Measurements from ENCODE around the gene SEC16A.

The SEC16A gene

DNA sequence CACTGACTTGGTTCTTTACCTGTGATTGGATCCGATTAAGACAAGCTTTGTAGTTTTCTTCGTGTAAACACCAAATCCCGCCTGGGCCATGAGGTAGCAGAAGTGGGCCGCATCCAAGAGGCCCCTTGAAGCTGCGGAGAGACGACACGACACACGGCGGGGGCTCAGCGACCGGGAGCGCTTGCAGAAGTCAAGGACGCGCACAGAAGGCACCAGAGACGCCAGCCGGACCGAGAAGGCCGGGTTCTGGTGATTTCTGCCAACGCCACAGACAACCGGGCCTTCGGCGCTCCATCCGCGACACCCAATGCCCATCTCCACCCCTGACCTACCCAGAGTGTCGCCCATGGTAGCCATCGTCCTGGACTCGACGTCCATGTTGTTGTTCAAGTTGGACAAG, 23.4 kb downstream of the SEC16A start:
- no peak for FAIRE-seq

DNA sequence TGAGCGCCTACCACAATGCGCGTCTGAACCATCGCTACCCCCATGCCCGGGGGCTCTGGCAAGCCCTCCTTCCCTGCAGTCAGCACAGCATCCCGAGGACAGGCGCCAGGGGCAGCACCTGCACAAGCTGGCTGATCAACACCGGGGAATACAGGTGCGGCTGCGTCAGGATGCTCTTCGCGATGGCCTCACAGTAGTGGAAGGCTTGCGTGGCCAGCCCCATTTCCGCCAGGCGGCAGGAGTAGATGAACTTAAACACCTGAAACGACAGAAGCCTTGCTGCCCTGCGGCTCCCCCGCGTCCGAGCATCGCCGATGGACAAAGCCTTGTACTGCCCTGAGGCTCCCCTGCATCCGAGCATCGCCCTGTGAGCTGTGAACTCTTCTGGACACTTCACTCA, 25.5 kb downstream of the SEC16A start:
- FAIRE-seq: no peak

DNA sequence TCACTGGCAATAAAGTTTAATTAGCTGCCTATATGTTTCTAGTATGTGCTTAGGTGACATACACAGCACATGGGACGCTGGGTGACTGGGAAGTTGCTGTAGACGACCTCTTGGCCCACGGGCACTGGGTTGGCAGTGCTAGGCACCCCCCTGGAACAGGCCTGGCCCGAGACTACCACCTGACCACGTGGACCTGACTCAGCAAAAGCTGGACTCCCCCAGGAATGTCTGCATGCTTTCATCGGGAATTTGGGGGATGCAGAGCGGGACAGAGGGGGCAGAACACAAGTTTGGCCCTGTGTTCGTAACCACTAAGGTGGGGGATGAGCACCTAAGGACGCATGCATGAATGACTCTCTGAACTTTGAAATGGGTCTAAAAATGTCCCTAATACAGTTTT, 26.6 kb downstream of the SEC16A start:
- no peak for FAIRE-seq

DNA sequence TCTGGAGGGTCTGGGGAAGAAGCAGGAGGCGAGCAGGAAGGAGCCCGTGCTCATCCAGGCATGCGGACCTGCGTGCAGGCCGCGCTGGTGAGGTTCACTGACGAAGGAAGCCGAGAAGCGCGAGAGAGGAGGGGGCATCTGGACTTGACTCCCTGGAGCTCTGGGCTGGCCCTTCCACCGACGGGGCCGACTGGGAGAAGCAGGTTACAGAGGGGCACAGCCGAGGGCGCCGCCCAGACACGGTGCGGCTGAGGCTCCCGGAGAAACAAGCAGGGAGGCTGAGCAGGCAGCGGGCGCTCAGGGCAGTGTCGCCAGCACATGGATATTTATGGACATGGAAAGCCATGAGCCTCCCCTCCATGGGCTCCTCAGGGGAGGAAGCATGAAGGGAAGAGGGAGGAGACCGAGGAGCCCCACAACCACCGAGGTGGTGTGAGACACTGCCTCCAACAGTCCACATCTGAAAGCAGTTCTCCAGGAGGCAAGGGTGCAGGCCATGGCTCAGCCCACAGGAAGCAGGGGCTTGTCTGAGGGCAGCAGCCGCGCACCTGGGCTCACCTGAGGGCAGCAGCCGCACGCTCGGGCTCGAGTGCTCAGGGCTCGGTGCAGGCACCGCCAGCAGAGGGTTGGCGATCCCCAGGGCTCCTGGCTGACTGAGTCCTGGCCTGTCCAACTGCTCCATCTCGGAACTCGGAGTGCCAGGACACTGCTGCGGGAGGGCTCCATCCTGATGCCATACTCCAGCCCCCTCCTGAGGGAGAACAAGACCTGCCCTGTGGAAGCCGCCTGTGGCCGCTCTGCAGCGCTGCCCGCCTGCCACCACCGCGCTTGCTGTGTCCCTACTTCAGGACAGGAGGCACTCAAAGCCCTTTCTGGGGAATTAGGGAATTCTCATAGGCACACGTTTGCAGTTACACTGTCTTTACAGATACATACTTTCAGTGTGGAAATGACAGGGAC, 27.5 kb downstream of the SEC16A start:
- no peak for FAIRE-seq

DNA sequence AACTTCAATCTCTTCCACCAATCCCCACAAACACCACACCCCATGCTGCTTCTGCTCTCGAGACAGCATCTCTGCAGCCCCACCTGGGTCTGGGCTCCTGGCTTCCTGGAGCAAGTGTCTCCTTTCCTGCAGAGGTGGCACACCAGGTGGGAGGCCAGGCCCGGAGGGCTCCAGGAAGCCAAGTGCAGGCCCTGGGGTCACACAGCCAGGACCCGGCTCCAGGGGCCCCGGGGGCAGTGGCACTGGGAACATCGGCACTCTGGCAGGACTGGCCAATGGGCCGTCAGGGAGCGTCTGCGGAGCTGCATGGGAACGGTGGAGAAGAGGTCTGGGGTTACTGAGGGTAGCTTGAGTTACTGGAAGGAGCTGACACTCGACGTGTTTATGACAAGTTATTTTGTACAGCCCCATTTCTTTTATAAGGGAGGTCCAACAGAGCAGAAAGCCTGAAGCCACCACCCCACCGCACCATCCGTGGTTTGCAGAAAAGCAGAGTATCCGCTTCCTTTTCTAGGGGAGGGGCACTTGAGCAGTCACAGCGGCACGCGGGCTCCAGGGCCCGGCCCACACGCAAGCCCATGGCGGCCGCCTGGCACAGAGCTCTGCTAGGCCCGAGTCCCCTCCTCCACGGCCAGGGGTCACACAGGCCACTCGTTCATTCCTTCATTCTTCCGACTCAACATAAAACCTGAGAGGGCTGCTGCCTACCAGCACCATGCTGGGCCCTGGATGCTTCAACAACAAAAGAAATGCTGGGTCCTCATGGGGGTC, 28.6 kb downstream of the SEC16A start:
- no peak for FAIRE-seq

DNA sequence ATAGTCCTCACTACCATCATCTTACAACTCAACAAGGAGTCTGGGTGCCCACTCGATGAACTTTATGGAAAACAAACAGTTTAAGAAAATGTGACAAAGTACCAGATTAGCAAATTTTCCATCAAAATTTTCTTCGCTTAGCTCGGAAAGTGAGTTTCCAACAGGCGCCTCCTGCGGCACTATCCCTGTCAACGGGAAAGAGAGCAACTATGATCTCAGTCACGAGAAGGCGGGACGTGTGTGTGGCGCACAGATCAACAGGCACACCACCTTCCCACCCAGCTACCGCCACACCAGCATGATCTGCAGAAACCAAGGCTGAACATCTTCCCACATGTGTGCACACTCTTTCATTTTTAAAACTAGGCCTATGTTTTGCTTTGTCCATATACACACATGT, 29.5 kb downstream of the SEC16A start:
- FAIRE-seq: no peak

DNA sequence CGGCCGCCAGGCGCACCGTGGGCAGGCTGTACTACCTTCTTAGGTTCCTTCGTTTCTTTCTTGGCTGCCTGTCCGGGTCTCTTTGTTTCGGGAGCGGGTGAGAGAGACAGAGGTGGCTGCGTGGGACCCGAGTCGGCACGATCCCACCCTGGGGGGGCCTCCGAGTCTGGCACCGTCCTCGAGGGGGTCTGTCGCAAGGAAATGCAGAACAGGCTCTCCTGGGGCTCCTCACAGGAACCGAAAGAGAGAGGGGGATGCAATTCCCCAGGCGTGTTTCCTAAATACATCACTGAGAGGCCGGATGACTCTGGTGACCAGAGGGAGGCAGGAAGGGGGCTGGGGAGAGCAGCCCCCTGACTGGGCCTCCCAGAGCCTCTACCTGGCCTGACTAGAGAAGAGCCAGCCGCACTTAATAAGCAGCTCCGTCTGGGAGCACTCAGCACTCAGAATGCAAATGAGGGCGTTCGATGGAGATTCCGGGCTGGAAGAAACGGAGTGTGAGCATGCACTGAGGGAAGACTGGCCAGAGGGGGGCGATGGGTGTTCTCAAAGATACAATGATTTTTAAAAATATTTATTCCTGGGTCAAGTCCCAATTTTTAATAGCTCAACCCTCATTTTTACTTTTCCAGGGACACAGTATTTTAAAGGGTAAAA, 31.5 kb downstream of the SEC16A start:
- FAIRE-seq: no peak

DNA sequence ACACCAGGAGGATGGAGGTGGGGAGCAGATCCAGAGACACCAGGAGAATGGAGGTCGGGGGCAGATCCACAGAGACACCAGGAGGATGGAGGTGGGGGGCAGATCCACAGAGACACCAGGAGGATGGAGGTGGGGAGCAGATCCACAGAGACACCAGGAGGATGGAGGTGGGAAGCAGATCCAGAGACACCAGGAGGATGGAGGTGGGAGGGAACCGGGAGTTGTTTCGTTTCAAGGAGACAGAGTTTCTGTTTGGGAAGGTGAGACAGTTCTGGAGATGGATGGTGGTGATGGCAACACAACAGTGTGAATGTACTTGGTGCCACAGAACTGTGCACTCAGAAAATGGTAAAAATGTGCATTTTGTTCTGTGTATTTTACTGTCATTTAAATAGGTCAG, 34.2 kb downstream of the SEC16A start:
- FAIRE-seq: no peak

DNA sequence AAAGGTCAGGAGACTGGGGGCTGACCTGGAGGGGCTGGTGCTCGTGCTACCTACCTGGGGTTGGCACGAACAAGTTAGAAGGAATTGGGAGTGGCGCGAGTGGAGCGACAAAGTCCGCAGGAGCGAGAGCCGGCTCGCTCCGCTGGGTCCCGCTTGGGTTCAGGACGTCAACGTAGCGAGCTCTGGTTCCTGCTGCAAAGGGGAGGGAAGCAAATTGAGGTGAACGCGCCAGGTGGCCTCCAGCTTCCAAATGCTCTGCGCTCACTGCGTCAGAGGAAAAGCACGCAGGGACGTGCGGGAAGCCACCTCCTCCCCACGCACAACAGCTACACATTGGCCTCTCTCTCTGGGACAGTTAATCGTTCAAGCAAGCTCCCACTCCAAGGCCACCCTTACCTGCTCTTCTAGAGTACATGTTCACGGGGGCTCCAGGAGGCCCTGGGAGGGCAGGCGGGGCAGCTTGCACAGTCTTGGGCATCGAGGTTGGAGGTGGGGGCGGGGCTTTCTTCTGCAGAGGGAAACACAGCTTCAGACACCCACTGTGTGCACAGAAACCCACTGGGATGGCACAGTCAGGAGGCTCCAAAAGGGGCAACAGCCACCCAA, 35.6 kb downstream of the SEC16A start:
- no peak for FAIRE-seq

DNA sequence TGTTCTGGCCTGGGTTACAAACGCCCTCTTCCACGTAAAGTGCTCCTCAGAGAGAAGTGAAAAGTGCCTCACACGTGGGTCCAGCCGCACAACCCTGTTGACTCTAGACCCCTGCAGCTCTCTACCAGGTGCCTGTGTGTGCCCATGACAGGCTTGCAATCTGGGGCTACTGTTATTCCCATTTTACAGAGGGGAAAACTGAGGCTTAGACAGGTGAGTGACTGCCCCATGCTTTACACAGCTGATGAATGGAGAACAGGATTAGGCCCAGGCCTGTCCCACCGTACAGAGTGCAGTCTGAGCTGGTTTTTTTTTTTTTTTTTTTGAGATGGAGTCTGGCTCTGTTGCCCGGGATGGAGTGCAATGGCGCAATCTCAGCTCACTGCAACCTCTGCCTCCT, 37.0 kb downstream of the SEC16A start:
- no peak for FAIRE-seq

DNA sequence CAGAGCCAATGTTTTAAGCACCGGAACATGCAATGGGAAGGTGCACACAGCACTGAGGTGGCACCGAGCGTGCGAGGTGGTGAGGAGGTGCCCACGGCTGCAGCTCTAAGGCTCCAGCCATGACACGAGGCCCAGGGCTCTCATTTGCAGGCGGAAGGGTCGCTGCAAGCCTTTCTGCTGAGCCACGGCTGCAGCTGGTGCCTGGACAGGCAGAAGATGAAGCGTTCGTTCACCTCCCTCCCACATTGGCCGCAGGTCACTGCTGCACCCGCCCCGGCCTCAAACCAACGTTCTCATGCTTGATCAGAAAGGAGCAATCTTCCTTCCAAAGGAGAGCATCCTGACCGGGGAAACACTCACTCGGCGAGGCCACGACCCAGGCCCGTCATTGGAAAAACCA, 38.7 kb downstream of the SEC16A start:
- FAIRE-seq: no peak

DNA sequence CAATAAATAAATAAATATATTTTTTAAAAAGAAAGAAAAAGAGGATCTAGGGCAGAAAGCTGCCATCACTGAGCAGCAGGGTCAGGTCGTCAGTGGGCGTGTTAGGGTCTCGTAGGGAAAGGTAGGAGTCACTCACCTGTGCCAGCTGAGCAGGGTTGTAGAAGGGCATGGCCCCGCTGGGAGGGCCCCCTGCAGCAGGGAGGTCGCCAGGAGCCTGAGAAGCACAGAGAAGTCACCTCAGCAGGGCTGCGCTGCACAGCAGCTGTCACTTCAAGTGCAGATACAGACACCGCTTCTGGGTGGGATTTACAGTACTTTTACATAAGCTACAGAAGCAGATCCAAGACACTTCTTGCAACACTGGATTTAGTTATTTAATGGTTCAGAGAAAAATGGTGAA, 39.2 kb downstream of the SEC16A start:
- no peak for FAIRE-seq

DNA sequence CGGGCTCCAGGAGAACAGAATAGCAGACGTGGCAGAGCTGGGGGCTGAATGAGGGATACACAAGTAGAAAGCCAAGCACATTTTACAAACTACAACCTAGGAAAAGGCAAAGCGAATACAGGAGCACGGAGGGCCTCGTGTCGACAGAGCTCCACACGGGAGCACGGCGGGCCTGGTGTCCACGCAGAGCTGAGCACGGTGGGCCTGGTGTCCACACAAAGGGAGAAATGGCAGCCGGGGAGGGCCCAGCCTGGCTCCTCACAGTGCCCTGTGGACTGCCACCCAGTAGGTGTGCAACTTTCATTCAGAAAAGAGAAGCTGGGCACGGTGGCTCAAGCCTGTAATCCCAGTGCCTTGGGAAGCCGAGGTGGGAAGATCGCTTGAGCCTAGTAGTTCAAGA, 39.8 kb downstream of the SEC16A start:
- no peak for FAIRE-seq

DNA sequence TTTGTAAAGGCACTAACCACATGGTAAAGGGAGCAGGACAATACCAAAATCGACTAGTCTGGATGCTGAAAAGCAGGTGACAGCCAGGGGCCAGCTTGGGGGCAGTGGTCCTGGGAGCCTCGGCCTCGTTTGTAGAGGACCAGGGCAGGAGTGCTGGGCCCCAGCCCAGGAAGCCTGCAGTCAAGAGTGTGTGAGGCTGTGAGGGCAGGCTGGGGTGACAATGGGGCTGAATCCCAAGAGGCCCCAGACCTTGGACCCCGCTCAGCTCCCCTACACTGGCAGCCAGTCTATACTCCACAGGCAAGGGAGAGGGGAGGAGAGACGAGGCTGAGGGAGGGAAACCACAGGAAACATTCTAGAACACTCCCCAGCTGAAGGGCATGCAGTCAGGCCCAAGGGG, 40.6 kb downstream of the SEC16A start:
- no peak for FAIRE-seq

DNA sequence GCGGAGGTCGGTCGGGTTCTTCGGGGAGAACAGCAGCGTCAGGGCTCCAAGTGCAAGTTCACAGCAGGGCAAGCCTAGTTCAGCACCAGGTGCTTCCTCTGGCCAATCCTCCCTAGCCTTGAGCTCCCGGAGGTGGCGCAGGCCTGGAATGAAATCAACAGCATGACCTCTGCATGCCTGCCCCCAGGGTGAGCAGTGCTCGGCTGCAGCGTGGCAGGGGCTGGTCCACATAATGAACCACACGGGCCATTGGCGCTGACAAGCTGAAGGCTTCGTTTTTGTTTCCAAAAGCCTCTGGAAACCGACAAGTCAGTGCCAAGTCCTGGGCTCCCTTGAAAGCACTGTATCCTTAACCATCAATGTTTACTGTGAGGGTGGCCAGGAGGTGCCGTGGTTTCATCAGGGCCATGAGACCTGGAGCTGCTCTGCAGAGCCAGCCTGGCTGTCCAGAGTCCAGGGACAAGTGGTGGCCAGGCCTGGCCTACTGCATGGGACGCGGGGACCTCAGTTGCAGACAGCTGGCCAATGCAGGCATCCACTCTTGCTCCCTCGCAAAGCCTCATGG, 41.1 kb downstream of the SEC16A start:
- FAIRE-seq: no peak

DNA sequence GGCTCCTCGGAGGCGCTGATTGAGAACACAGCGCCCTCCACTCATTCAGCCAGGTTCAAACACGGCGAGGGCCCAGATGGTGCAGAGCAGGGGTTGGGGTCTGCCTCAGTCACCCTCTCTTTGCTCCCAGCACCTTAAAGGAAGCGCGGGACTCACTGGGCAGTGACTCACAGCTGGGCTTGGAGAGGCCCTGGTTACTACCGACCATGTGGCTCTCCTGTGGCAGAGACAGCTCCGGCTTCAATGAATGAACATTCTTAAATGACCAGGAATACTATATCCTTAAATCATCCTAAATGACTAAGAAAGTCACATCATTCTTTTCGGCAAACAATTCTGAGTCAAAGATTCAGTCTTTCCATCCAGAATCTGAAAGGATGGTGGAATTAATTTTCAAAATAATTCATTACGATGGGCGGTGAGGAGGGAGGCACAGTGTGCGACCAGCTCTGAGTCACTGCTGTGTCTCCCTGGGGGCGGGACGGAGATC, 41.6 kb downstream of the SEC16A start:
- no peak for FAIRE-seq

DNA sequence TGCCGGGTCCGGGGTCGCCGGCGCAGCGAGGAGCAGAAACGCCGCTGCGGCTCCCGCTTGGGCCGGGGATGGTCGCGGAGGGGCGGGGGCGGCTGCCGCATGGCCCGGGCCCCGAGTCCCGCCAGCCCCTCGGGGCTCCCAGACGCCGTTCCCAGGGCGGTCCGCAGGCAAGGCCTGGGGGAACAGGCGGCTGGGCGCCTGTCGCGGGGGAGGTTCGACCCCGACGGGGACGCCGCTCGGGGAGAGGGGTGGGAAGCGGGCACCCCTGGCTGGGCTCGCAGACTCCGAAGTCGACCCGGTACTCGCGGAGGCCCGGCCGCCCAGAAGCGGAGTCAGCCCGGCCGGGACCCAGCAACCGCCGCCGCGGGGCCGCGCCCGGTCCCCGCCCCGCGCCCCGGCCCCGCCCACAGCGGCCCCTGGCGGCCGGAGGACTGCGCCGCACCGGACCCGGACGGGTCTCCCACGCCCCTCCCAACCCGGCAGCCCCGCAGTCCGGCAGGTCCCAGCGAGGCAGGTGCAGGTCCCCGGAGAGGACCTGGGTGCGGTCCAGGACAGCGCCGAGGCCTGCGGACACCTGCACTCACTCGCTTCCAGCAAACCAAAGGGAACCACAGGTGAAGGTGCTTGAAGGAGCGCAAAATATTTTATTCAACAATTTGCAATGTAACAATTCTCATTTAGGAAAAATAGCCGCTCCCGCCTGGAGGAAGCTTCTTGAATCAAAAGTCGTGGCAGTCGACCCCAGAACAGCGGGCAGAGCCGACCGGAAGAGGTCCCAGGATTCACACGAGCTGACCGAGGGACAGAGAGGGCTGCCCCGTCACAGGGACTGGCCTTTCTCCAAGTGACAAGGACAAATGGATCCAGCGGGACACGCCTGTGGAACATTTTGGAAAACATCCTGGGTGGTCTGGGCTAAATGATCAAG, 43.1 kb downstream of the SEC16A start, which contains the start of gene INPP5E:
INPP5E (minus strand) TSS at position 365 of the 928 bp plus-strand sequence. CDS start 426 bp downstream, outside the sequence.
- FAIRE-seq: no peak

DNA sequence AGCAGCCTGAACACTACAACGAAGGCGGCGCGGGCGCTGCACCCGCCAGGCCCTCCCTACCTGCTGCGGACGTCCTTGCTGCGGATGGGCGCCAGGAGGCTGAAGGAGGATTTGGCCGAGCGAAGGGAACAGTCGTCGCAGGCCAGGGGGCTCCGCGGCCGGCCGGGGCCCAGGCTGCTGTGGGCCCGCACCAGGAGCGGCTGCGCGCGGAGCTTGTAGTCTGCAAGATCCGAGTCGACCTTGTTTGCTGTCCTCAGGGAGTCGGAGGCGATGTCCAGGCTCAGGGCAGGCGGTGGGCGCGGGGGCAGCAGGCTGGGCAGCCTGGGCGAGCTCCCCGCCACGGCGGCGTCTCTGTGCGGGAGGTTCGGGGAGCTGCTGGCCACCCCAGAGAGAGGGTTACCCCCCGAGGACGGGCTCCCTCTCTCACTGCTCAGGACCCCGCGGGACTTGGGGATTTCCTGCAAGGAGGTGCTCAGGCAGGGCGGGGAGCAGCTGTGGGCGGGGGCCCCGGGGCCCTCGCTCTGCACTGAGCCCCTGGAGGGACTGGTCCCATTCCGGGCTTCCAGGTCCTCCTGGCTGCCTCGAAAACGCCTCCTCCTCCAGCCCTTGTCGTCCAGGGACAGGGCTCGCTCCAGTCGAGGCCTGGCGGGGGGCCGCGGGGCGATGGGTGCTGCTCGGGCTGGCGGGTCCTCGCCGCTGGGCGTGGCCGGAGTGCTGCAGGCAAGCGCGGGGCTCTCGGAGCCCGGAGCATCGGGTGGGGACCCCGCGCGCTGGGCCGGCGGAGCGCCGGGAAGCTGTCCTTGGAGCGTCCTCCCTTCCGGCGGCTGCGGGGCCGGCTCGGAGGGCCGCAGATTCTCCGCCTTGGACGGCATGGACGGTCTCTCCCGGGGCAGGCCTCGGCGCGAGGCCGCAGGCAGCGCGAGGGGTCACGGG, 44.0 kb downstream of the SEC16A start:
- FAIRE-seq: no peak

DNA sequence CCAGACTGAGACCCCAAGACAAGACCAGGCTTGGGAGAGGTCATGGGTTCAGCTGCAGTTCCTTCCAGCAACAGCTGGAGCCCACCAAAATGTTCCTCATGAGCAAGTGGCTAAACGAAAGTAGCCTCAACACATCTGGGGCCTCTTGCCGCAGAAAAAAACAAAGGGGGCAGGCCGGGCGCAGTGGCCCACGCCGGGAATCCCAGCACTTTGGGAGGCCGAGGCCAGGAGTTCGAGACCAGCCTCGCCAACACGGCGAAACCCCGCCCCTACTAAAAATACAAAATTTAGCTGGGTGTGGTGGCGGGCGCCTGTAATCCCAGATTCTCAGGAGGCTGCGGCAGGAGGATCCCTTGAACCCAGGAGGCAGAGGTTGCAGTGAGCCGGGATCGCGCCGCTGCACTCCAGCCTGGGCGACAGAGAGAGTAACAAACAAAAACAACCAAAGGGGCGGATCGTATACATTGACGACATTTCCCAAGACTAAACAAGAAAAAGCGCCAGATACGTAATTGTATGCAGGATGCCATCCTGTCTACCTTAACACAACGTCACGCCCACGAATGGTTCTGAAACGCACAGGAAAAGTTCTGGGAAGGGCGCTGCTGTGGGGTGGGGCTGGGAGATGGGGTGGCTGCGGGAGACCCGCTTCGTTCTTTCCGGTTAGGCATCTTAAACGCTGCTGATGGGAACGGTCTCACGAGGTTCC, 44.8 kb downstream of the SEC16A start:
- FAIRE-seq: no peak
